Nephron progenitor cell (in vitro differentiated cells): ENCODE data around the gene BNIP5.

Experiments used
- DNase-seq: peaks from one replicate; pipeline ENCODE4 v3.0.0; 2021
- H3K27ac Mint-ChIP-seq: 2 replicates; pipeline ENCODE4 v1.8.0; 2021; ENCODE audit warnings: mild to moderate bottlenecking, moderate library complexity, mixed read lengths
- H3K27me3 Mint-ChIP-seq: 2 replicates; pipeline ENCODE4 v1.8.0; 2021; ENCODE audit warnings: mild to moderate bottlenecking, low read depth, mixed read lengths; ENCODE audit not compliant: poor library complexity
- H3K36me3 Mint-ChIP-seq: 2 replicates; pipeline ENCODE4 v1.8.0; 2021; ENCODE audit warnings: low read depth, mixed read lengths
- H3K4me1 Mint-ChIP-seq: 2 replicates; pipeline ENCODE4 v1.8.0; 2021; ENCODE audit warnings: mixed read lengths
- H3K4me3 Mint-ChIP-seq: 2 replicates; pipeline ENCODE4 v1.8.0; 2021; ENCODE audit warnings: mild to moderate bottlenecking, moderate library complexity, mixed read lengths
- H3K9me3 Mint-ChIP-seq: 2 replicates; pipeline ENCODE4 v1.8.0; 2021; ENCODE audit warnings: mild to moderate bottlenecking, moderate library complexity, mixed read lengths
- CTCF ChIP-seq: fragments of 200-600 bp; sonication (generic); IDR thresholded peaks from 2 replicates; pipeline ENCODE4 v1.5.0; 2021; ENCODE audit warnings: antibody characterized with exemption

The BNIP5 gene

GRCh38 chr6:36358226-36358915 is 21.7 kb upstream of the BNIP5 start:
- H3K27me3 Mint-ChIP-seq: peaks cover 18% of the 10 kb centered on the region
- H3K4me3 Mint-ChIP-seq: no peak overlapping the region
- no peaks in the 10 kb centered on the region for H3K36me3 Mint-ChIP-seq
- DNase-seq: no peak
- no peak for TF ChIP-seq CTCF
- peaks cover 8% of the 10 kb centered on the region for H3K4me1 Mint-ChIP-seq
- H3K27ac Mint-ChIP-seq: no peak overlapping the region
- H3K9me3 Mint-ChIP-seq: peaks cover 7% of the 10 kb centered on the region

- DNase-seq: no peak
- Mint-ChIP-seq H3K36me3 (no peaks in the 10 kb centered on the region), H3K27ac (no peak overlapping the region), H3K9me3 (peaks cover 13% of the 10 kb centered on the region), H3K4me1 (peaks cover 8% of the 10 kb centered on the region), H3K4me3 (no peak overlapping the region), H3K27me3 (peaks cover 15% of the 10 kb centered on the region)
- no peak for TF ChIP-seq CTCF
These were observed 21.2 kb upstream of the BNIP5 start for GRCh38 chr6:36357872-36358225.

GRCh38 chr6:36355819-36356218 is 19.1 kb upstream of the BNIP5 start:
- Mint-ChIP-seq H3K27me3 (peaks cover 12% of the 10 kb centered on the region), H3K9me3 (peaks cover 17% of the 10 kb centered on the region), H3K36me3 (no peaks in the 10 kb centered on the region), H3K4me1 (peaks cover 10% of the 10 kb centered on the region), H3K4me3 (no peak overlapping the region), H3K27ac (no peak overlapping the region)
- no peak for DNase-seq
- no peak for TF ChIP-seq CTCF

GRCh38 chr6:36353411-36353915 is 16.8 kb upstream of the BNIP5 start:
- H3K36me3 Mint-ChIP-seq: no peaks in the 10 kb centered on the region
- peaks cover 14% of the 10 kb centered on the region for H3K4me1 Mint-ChIP-seq
- no peak overlapping the region for H3K27ac Mint-ChIP-seq
- no peak overlapping the region for H3K4me3 Mint-ChIP-seq
- DNase-seq: no peak
- H3K9me3 Mint-ChIP-seq: peaks cover 17% of the 10 kb centered on the region
- no peak for TF ChIP-seq CTCF
- H3K27me3 Mint-ChIP-seq: peaks cover 15% of the 10 kb centered on the region

- Mint-ChIP-seq H3K4me1 (peaks cover 18% of the 10 kb centered on the region), H3K4me3 (no peak overlapping the region), H3K36me3 (no peaks in the 10 kb centered on the region), H3K27me3 (peaks cover 15% of the 10 kb centered on the region), H3K9me3 (peaks cover 17% of the 10 kb centered on the region), H3K27ac (no peak overlapping the region)
- DNase-seq: no peak
- TF ChIP-seq CTCF: no peak
These were observed 15.9 kb upstream of the BNIP5 start for GRCh38 chr6:36352477-36353157.
